Amygdala (tissue), 56 donors: Measurements from ENCODE around the gene ZNF579.
"Not testable (repeated sequence)": the region's sequence is repeated elsewhere in the genome, so short reads cannot be mapped to it uniquely, and the experiment has no call there.

Experiments used
- DNase-seq, 56 donors: peaks; one replicate each; lab custom pipeline; 2025; lab: John Stamatoyannopoulos, UW

The ZNF579 gene

DNA sequence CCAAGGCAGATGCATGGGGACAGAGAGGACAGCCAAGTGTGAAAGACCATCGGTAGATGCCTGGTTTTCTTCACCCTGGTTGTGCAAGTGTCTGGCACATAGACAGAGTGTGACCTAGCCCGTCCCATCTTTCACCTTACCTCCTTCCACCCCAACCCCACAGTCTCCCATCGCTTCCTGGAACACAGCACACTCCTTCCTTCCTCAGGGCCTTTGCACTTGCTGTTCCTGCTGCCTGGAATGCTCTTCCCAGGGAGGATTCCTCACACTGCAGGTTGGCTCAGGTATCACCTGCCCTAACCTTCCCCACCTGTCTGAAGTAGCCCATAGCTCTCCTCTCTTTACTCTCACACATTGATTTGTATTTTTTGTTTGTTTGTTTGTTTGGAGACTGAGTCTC is 15.7 kb upstream of the ZNF579 start:
- DNase-seq = no peak

DNA sequence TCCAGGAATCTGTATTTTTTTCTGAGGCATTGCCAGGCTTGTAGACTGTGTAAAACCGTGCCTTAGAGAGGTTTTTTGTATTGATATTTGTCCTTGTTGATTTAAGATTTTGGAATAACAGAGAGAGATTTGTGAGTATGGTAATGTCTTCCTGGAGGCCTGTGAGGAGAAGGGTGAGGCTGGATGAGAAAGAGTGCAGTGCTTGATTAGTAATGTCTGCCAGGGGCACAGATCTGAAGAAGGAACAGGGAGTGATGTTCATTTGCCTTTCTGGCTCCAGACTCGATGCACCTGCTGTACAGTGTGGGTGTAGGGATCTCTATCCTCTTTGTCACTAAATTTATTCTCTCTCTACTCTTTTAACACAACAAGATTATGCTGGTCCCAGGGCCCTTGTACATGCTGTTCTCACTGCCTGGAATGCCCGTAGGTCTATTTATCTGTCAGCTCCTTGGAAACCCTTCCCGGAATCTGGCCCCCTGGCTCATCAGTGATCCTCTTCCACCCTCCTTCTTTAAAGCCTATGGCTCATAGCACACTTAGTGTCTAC is 14.4 kb upstream of the ZNF579 start:
- no peak for DNase-seq

DNA sequence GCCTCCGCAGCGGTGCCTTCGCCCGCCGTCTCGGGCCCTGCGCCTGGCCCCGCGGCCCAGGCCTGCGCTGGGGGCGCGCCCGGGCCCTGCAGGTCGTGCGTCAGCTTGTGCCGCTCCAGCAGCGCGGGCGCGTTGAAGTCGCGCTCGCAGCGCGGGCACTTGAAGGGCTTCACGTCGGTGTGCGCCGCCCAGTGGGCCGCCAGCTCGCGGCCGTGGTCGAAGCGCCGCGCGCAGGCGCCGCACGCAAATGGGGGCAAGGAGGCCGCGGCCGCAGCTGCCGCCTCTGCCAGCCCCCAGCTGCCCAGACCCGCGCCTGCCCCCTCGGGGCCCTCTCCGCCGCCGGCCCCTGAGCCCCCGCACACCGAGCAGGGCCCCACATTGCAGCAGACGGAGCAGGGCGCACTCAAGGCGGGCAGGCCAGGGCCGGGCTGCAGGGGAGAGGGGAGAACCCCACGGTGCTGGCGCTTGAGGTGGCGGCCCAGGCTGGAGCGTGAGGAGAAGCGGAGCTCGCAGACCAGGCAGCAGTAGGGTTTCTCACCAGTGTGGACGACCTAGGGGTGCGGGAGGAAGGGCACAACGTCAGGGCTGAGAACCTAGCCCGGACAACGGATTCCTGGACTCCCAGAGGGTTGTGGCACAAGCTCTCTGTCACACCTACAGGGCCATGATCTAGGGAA is 12.6 kb upstream of the ZNF579 start:
- no peak for DNase-seq

DNA sequence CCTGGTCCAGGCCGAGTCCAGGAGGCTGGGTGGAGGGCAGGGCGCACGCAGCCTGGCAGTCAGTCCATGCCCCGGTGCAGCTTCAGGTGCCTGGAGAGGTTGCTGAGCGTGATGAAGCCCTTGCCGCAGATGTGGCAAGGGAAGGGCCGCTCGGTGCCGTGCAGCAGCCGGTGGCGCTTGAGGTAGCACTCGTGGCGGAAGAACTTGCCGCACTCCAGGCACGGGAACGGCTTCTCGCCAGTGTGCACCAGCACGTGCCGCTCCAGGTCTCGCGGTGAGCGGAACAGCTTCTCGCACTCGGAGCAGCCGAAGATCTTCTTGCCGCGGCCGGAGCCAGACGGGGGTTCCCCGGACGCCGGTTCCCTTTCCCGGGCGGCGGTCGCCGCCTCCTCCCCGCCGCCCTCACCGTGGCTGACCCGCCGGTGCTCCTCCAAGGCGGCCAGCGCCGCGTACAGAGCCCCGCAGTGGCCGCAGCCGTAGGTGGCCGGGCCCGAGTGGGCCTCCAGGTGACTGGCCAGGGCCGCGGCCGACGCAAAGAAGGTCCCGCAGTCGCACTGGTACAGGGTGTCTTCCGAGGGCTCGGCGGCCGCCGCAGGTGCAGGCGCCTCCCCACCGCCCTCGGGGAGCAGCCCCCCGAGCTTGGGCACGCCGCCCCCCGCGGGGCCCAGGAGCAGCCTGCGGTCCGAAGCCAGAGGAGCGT is 11.9 kb upstream of the ZNF579 start:
- DNase-seq = no peak

DNA sequence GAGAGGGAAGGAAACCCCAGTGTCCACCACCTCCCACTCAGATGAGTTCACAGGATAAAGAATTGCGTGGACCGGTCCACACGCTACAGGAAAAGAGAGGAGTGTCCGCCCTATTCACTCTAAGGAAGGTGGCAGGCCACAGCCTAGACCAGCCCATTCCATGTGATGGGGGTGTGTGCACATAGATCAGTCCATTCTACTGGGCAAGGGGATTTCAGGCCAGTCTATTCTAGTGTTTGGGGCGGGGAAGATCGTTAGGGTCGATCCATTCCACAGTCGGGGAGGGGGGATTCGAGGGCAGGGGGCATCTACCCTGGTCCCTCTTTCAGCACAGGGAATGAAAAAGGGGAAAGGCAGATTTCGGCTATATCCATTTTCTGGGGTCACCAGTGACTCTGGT is 10.9 kb upstream of the ZNF579 start:
- DNase-seq = no peak

DNA sequence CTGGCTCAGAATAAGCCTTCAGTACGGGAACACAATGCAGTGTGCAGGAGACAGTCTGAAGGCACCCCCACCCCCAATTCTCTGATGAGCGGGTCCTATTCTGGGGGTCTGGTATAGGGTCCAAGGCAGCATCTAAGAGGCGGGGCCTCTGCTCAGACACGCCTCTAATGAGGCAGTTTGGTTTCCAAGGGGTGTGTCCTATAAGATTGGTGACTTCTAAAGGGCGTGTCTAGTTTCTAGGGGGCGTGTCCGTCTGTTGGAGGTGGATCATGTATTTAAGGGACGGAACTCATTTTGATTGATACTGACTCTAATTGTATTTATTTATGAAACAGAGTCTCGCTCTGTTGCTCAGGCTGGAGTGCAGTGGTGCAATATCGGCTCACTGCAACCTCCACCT is 10.0 kb upstream of the ZNF579 start:
- no peak for DNase-seq

DNA sequence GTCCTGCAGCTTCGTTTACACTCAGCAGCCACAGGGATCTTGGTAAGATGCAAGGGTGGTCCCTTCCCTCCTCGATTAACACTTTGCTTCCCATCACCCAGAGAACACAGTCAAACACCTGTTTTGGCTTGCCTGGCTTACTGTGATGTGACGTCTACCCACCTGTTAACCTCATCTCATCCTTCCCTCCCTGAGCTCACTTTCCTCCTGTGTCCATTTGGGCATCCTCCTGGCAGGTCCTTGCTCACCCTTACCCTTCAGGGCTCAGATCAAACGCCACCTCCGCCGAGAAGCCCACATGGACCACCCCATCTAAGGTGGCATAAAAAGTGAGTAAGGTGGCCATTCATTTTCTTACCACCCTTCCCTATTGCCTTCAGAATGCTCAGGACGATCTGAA is 9.5 kb upstream of the ZNF579 start:
- DNase-seq = no peak

DNA sequence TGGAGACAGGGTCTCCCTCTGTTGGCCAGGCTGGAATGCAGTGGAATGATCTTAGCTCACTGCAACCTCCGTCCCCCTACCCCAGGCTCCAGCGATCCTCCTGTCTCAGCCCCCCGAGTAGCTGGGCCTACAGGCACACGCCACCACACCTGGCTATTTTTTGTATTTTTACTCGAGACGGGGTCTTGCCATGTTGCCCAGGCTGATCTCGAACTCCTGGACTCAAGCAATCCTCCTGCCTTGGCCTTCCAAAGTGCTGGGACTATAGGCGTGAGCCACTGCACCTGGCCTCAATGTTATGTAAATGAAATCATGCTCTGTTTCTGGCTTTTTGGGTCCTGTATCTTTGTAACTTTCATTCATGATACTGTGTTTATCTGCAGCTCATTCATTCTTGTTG is 8.1 kb upstream of the ZNF579 start:
- DNase-seq = no peak

DNA sequence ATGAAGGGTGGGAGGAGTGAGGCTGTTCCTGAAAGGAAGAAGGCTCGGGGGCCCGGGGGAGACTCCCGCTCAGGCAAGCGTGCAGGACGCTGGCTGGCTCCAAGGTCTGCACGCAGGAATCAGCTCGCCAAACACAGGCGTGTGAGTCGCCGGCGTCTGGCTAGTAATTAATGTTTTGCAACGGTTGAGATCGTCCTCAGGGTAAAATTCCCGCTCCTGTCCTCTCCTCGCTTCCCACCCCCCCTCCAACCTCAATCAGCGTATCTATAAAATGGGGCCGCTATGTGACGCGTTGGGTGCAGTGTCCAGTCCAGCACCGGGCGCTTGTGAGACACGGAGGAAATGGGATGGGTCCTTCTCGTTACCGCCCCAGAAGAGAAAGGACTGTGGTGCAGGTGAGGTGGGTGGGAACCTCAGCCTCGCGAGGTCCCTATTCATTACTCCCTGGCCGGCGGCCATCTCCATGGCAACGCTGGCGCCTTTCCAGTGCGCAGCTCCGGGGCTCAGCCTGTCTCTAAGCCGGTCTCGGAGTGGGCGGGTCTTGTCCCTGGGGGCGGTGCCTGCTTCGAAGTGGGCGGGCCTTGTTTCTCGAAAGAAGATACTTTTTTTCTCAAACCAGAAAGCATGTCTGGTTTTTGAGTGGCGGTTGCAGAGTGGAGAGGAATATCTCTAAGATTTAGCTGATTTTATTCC is 6.5 kb upstream of the ZNF579 start:
- DNase-seq = peak; percentile 21 to 96 (median 82)

DNA sequence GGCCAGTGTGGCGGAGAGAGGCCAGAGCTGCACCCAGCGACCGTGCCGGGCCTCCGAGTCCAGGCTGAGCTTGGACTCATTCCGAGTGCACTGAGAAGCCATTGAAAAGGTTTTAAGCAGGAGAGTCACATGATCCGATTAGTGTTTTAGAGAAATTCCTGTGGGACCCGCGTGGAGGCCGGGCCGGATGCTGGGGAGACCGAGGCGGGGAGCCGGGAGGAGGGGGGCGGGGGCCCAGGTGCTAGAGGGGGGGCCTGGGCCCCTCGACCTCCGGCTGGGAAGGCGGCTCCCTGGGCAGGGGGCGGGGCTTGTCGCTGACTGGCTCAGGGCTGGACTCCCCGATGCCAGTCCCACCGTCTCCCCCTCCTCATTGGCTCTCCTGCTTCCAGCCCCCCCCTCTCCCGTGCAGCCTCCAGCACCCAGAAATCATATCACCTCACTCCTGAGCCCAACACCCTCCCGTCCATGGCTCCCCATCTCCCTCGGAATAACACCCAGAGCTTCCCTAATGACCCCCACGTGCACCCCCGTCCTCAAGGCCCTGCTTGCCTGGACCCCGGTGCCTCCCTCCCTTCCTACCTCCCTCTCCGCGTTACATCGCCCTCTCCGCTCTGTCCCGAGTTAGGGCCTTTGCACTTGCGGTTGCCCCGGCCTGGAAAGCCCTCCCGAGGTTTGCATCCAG is 5.2 kb upstream of the ZNF579 start:
- DNase-seq = peak in 53 of 56 donors; percentile 12 to 83 (median 68)

DNA sequence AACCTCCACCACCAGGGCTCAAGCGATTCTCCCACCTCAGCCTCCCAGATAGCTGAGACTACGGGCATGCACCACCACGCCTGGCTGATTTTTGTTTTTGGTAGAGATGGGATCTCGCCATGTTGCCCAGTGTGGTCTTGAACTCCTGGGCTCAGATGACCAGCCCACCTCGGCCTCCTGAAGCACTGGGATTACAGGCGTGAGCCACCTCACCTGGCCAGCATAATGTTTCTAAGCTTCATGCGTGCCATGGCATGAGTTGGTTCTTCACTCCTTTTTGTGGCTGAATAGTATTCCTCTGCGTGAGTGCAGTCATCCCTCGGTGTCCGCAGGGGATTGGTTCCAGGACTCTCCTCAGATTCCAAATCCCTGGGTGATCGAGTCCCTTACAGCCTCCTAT is 4.2 kb upstream of the ZNF579 start:
- DNase-seq = no peak

DNA sequence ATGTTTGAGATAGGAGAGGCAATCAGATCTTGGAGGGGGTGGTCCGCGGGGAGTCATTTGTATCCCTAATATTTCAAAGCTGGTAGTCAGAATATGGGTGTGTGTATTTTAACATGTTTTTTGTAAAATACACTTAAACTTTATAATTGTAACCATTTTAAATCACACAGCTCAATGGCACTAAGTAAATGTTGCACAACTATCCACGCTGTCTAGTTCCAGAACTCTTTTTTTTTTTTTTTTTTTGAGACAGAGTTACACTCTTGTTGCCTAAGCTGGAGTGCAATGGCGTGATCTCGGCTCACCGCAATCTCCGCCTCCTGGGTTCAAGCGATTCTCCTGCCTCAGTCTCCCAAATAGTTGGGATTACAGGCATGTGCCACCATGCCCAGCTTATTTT is 3.2 kb upstream of the ZNF579 start:
- DNase-seq = not testable (repeated sequence)

DNA sequence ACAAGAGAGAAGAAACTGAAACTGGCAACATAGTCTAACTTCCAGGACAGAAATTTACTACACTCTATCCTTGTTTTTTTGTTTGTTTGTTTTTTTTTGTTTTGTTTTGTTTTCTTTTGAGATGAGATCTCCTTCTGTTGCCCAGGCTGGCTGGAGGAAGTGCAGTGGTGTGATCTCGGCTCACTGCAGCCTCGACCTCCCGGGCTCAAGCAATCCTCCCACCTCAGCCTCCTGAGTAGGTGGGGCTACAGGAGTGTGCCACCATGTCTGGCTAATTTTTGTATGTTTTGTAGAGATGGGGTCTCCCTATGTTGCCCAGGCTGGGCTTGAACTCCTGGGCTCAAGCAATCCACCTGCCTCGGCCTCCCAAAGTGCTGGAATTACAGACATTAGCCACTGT is 1.6 kb upstream of the ZNF579 start:
- DNase-seq = not testable (repeated sequence)

DNA sequence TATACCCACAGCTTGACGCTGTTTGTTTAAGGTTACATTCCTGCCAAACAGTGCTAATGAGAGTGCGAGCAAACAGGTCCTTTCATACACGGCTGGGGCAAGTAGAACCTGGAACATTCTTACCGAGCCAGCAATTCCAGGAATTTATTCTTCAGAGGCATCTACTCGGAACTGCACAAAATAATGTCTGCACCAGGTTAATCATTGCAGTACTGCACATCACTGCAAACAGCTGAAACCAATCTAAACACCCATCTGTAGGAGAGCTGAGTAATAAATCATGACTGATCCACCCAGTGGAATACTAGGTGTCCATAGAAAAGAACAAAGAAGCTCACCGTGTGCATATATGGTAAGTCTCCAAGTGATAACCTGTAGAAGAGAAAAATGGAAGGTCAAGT is 1.2 kb upstream of the ZNF579 start:
- no peak for DNase-seq

DNA sequence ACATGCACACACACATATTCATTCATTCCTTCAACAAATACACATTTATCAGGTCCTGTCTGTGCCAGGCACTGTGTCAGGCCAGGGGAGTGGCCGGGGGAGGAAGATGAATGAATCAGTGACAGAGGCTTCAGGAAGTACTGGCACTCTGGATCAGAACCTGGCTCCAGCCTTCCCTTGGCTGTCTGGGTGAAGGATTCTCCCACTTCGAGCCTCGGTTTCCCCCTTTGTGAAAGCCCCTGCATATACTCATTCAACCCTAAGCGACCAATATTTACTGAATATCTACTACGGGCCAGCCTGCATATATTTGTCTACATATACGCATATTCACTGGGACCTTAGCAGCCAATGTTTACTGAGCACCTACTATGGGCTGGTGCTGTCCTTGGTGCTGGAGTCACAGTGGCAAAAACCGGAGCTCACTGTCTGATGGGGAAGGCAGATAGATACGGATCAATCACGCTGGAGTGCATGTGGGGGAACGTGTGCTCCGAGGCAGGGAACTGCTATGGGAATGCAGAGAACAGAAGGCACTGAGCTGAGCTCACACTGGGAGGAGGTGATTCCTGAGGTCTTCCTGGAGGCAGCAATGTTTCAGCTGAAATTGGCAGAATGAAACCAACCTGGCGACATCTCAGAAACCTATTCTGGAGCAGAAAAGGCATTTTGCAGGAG is 636 bp upstream of the ZNF579 start:
- DNase-seq = peak in 1 of 56 donors; percentile 66

DNA sequence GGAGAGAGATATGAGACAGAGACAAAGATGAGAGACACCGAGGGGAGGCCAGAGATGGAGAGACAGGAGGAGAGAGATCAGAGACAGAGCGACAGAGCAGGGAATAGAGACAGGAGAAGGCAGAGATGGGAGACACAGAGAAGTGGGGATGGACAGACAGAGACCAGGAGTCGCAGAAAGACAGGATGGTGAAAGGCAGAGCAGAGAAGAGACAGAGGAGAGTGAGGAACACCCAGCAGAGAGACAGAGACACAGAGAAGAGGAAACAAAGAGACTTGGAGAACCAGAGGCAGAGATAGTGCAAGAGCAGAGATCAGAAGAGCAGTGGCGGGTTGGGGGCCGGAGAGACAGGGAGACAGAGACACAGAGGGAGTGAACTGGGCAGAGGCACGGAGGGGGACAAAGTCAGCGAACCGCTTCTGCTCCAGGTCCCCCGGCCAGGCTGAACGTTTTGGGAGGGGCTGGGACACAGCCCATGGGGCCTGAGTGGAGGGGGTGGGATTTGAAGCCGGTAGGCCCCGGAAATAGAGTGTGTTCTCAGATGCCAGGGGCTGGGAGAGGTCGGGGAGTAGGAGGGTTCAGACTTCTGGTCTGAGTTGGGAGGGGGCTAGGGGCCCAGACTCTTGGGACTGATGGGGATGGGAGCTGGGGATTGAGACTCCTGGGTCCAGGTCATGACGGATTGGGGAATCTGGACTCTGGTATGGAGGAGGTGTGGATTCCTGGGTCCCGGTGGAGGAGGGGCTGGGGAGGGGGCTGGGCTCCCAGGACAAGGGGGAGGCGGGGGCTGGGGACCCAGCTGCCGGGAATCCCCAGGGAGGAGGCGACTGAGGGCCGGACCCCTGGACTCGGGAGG is 654 bp downstream of the ZNF579 start:
- DNase-seq = peak in 14 of 56 donors; percentile 17 to 53 (median 32)

DNA sequence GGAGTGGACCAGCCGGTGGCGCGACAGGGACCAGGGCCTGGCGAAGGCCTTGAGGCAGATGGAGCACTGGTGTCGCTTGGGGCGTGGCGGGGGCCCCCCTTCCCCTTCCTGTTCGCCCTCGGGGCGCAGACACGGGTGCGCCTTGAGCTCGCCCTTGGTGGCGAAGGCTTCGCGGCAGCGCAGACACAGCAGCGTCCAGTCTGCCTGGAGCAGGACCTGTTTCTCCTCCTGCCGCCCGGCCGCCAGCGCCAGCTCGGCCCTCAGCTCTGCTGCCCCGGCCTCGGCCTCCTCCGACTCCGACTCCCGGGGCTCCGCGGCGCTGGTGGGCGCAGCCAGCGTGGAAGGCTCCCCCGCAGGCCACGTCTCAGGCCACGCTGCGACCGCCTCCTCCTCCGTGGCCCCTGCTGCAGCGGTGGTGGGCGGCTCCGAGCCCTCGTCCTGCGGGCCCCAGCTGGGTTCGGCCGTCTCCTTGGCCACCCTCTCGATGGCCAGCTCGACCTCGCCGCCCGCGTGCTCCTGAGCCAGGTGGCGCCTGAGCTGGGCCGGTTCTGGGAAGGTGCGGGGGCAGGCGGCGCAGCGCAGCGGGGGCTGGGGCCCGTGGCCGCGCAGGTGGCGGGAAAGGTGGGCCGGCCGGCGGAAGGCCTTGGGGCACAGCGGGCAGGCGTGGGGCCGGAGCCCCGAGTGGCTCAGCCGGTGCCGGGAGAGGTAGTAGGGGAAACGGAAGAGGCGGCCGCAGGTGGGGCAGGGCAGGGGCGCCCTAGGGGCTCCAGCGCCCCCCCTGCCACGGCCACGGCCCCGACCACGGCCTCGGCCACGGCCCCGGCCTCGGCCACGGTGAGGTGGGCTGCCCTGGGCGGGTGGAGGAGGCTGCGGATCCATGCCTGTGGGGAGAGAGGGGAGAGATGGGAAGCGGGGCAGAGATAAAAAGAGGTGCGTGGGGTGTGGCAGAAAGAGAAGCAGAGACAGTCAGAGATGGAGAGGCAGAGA is 1.6 kb downstream of the ZNF579 start:
- no peak for DNase-seq
